ENCODE data around the gene PGLYRP1.

Gene PGLYRP1

GRCh38 chr19:46043519-46043918 lies 20.7 kb upstream of the PGLYRP1 start:
- H3K27me3 ChIP-seq (ENCODE audit: insufficient read depth, low read length): peaks cover 3% of the 10 kb centered on the region
- no peak overlapping the region for H3K9ac ChIP-seq (ENCODE audit: low read length)
- no peaks in the 10 kb centered on the region for H3K4me1 ChIP-seq (ENCODE audit: control insufficient read depth in 1 of 2, insufficient read depth in 2 of 2, low read length in 2 of 2)
- H4K91ac ChIP-seq (ENCODE audit: low read depth, low read length): no peak overlapping the region
- no peak overlapping the region for H3K4me2 ChIP-seq (ENCODE audit: low read length)
- no peak overlapping the region for H3K23ac ChIP-seq (ENCODE audit: low read length)
- H2AK5ac ChIP-seq (ENCODE audit: low read length): no peak overlapping the region
- WGBS (ENCODE audit: extremely low coverage, insufficient coverage, insufficient read length): no CpG with 5 or more reads among the region's 1 CpG
- H3K36me3 ChIP-seq (ENCODE audit: control insufficient read depth in 1 of 2, insufficient read depth in 2 of 2, low read length in 2 of 2): no peaks in the 10 kb centered on the region
- no peak overlapping the region for H3K27ac ChIP-seq (ENCODE audit: low read depth, low read length)
- H3K18ac ChIP-seq (ENCODE audit: low read length): no peak overlapping the region
- no peak for DNase-seq
- H4K8ac ChIP-seq (ENCODE audit: low read depth, low read length): no peak overlapping the region
- no peaks in the 10 kb centered on the region for H3K79me1 ChIP-seq (ENCODE audit: low read length)
- no peak overlapping the region for H2BK12ac ChIP-seq (ENCODE audit: low read length)
- H2BK120ac ChIP-seq (ENCODE audit: insufficient read depth, low read length, poor library complexity): no peak overlapping the region
- H3K4ac ChIP-seq (ENCODE audit: low read depth, low read length): no peak overlapping the region
- no peak overlapping the region for H3K4me3 ChIP-seq (ENCODE audit: low read depth, low read length)
- peaks cover 10% of the 10 kb centered on the region for H3K9me3 ChIP-seq (ENCODE audit: insufficient read depth, low read depth, low read length)
- H4K12ac ChIP-seq (ENCODE audit: low read depth, low read length): no peak overlapping the region
- no peak overlapping the region for H2AFZ ChIP-seq (ENCODE audit: insufficient read depth, low read length, poor library complexity)
- no peak overlapping the region for H3K14ac ChIP-seq (ENCODE audit: low read length)
- no peaks in the 10 kb centered on the region for H3K79me2 ChIP-seq (ENCODE audit: control insufficient read depth, insufficient read depth, low read length, poor library complexity)
- H2BK5ac ChIP-seq (ENCODE audit: low read depth, low read length, poor library complexity): no peak overlapping the region

GRCh38 chr19:46042252-46042883 lies 19.5 kb upstream of the PGLYRP1 start:
- H3K79me2 ChIP-seq (ENCODE audit: control insufficient read depth, insufficient read depth, low read length, poor library complexity): no peaks in the 10 kb centered on the region
- no peak overlapping the region for H2BK12ac ChIP-seq (ENCODE audit: low read length)
- no peak overlapping the region for H4K91ac ChIP-seq (ENCODE audit: low read depth, low read length)
- peaks cover 3% of the 10 kb centered on the region for H3K27me3 ChIP-seq (ENCODE audit: insufficient read depth, low read length)
- no peak overlapping the region for H3K18ac ChIP-seq (ENCODE audit: low read length)
- H3K9me3 ChIP-seq (ENCODE audit: insufficient read depth, low read depth, low read length): peaks cover 10% of the 10 kb centered on the region
- no peaks in the 10 kb centered on the region for H3K4me1 ChIP-seq (ENCODE audit: control insufficient read depth in 1 of 2, insufficient read depth in 2 of 2, low read length in 2 of 2)
- no peak overlapping the region for H3K27ac ChIP-seq (ENCODE audit: low read depth, low read length)
- H4K12ac ChIP-seq (ENCODE audit: low read depth, low read length): no peak overlapping the region
- no peak overlapping the region for H2AK5ac ChIP-seq (ENCODE audit: low read length)
- H4K8ac ChIP-seq (ENCODE audit: low read depth, low read length): no peak overlapping the region
- no peaks in the 10 kb centered on the region for H3K36me3 ChIP-seq (ENCODE audit: control insufficient read depth in 1 of 2, insufficient read depth in 2 of 2, low read length in 2 of 2)
- H3K23ac ChIP-seq (ENCODE audit: low read length): no peak overlapping the region
- no peak overlapping the region for H2BK5ac ChIP-seq (ENCODE audit: low read depth, low read length, poor library complexity)
- H3K9ac ChIP-seq (ENCODE audit: low read length): no peak overlapping the region
- H3K4me3 ChIP-seq (ENCODE audit: low read depth, low read length): no peak overlapping the region
- H2AFZ ChIP-seq (ENCODE audit: insufficient read depth, low read length, poor library complexity): no peak overlapping the region
- no peak overlapping the region for H3K14ac ChIP-seq (ENCODE audit: low read length)
- no peak overlapping the region for H2BK120ac ChIP-seq (ENCODE audit: insufficient read depth, low read length, poor library complexity)
- no CpG with 5 or more reads among the region's 5 CpGs for WGBS (ENCODE audit: extremely low coverage, insufficient coverage, insufficient read length)
- H3K4me2 ChIP-seq (ENCODE audit: low read length): no peak overlapping the region
- H3K4ac ChIP-seq (ENCODE audit: low read depth, low read length): no peak overlapping the region
- H3K79me1 ChIP-seq (ENCODE audit: low read length): no peaks in the 10 kb centered on the region
- no peak for DNase-seq

DNA sequence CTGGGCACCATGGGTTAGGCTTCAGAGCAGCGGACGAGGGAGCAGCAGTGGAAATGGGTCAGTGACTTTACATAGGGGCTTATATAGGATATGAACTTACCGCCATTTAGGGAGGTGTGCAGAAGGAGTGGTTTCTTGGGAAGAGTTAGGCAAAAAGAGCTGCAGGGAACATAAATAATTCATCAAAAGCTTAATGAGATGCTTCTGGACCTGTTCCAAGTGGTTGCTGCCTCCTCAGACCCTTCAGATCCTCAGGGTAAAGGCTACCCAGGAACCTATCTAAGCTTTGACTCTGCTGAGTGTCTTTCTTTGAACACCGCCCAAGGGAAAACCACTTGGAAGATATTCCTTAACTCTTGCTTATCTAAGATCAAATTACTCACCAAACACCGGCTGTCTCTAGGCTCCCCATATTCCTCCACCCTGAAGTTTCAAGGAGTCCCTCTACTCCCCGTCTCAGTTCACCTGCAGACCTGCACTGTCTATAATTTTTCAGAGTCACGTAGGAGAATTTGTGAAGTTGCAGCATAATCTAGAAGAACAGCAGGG lies 18.2 kb upstream of the PGLYRP1 start, which contains the start of gene IGFL4:
Gene IGFL4, minus strand, starts transcription at position 51 of the 549 bp plus-strand sequence. Its CDS starts 40 bp downstream, at position 11.
- Histone ChIP-seq H3K14ac (ENCODE audit: low read length) (no peak within 1 kb of the TSS), H4K91ac (ENCODE audit: low read depth, low read length) (no peak within 1 kb of the TSS), H2BK5ac (ENCODE audit: low read depth, low read length, poor library complexity) (no peak within 1 kb of the TSS), H4K12ac (ENCODE audit: low read depth, low read length) (no peak within 1 kb of the TSS), H3K27me3 (ENCODE audit: insufficient read depth, low read length) (peaks cover 6% of the 10 kb centered on the region), H3K9me3 (ENCODE audit: insufficient read depth, low read depth, low read length) (peaks cover 13% of the 10 kb centered on the region), H3K79me1 (ENCODE audit: low read length) (no peaks in the 10 kb centered on the region), H4K8ac (ENCODE audit: low read depth, low read length) (no peak within 1 kb of the TSS), H2AFZ (ENCODE audit: insufficient read depth, low read length, poor library complexity) (no peak within 1 kb of the TSS), H3K18ac (ENCODE audit: low read length) (no peak within 1 kb of the TSS), H3K4me3 (ENCODE audit: low read depth, low read length) (no peak within 1 kb of the TSS), H3K79me2 (ENCODE audit: control insufficient read depth, insufficient read depth, low read length, poor library complexity) (no peaks in the 10 kb centered on the region), H3K4me2 (ENCODE audit: low read length) (no peak within 1 kb of the TSS), H3K9ac (ENCODE audit: low read length) (no peak within 1 kb of the TSS), H3K27ac (ENCODE audit: low read depth, low read length) (no peak within 1 kb of the TSS), H2BK12ac (ENCODE audit: low read length) (no peak within 1 kb of the TSS), H3K36me3 (ENCODE audit: control insufficient read depth in 1 of 2, insufficient read depth in 2 of 2, low read length in 2 of 2) (no peaks in the 10 kb centered on the region), H3K4me1 (ENCODE audit: control insufficient read depth in 1 of 2, insufficient read depth in 2 of 2, low read length in 2 of 2) (no peaks in the 10 kb centered on the region), H2BK120ac (ENCODE audit: insufficient read depth, low read length, poor library complexity) (no peak within 1 kb of the TSS), H3K23ac (ENCODE audit: low read length) (no peak within 1 kb of the TSS), H3K4ac (ENCODE audit: low read depth, low read length) (no peak within 1 kb of the TSS), H2AK5ac (ENCODE audit: low read length) (no peak within 1 kb of the TSS)
- DNase-seq: no peak
- WGBS (ENCODE audit: extremely low coverage, insufficient coverage, insufficient read length): no CpG with 5 or more reads among the region's 7 CpGs

GRCh38 chr19:46040125-46040524 lies 17.3 kb upstream of the PGLYRP1 start:
- Histone ChIP-seq H3K79me1 (ENCODE audit: low read length) (no peaks in the 10 kb centered on the region), H2BK120ac (ENCODE audit: insufficient read depth, low read length, poor library complexity) (no peak overlapping the region), H3K18ac (ENCODE audit: low read length) (no peak overlapping the region), H4K12ac (ENCODE audit: low read depth, low read length) (no peak overlapping the region), H3K14ac (ENCODE audit: low read length) (no peak overlapping the region), H4K8ac (ENCODE audit: low read depth, low read length) (no peak overlapping the region), H3K4ac (ENCODE audit: low read depth, low read length) (no peak overlapping the region), H2BK12ac (ENCODE audit: low read length) (no peak overlapping the region), H3K27ac (ENCODE audit: low read depth, low read length) (no peak overlapping the region), H2AFZ (ENCODE audit: insufficient read depth, low read length, poor library complexity) (no peak overlapping the region), H3K9me3 (ENCODE audit: insufficient read depth, low read depth, low read length) (peaks cover 13% of the 10 kb centered on the region), H3K4me2 (ENCODE audit: low read length) (no peak overlapping the region), H3K36me3 (ENCODE audit: control insufficient read depth in 1 of 2, insufficient read depth in 2 of 2, low read length in 2 of 2) (no peaks in the 10 kb centered on the region), H3K9ac (ENCODE audit: low read length) (no peak overlapping the region), H3K23ac (ENCODE audit: low read length) (no peak overlapping the region), H4K91ac (ENCODE audit: low read depth, low read length) (no peak overlapping the region), H3K4me1 (ENCODE audit: control insufficient read depth in 1 of 2, insufficient read depth in 2 of 2, low read length in 2 of 2) (no peaks in the 10 kb centered on the region), H2AK5ac (ENCODE audit: low read length) (no peak overlapping the region), H3K79me2 (ENCODE audit: control insufficient read depth, insufficient read depth, low read length, poor library complexity) (no peaks in the 10 kb centered on the region), H3K4me3 (ENCODE audit: low read depth, low read length) (no peak overlapping the region), H2BK5ac (ENCODE audit: low read depth, low read length, poor library complexity) (no peak overlapping the region), H3K27me3 (ENCODE audit: insufficient read depth, low read length) (peaks cover 6% of the 10 kb centered on the region)
- DNase-seq: no peak
- WGBS (ENCODE audit: extremely low coverage, insufficient coverage, insufficient read length): no CpG with 5 or more reads among the region's 6 CpGs
